K562 (cell line): ENCODE results near the gene KIF6. TPM values are rescaled to one million over a fixed set of nuclear protein-coding genes. Genes with fewer than 3 reads are reported as not detected.

Experiments
- CBFA2T2 ChIP-seq: fragments of 450-650 bp; conservative IDR thresholded peaks from 2 replicates; pipeline ENCODE4 v1.6.1; 2017; ENCODE audit warnings: mild to moderate bottlenecking
- CBX8 ChIP-seq: fragments of 200-600 bp; sonication (generic); IDR thresholded peaks from 2 replicates; pipeline ENCODE4 v1.6.1; 2012; ENCODE audit warnings: borderline replicate concordance, mixed run types, low read depth, mild to moderate bottlenecking, moderate library complexity, mixed read lengths, low read length, control low read depth, inconsistent platforms; ENCODE audit not compliant: poor library complexity, severe bottlenecking; ENCODE audit errors: extremely low read depth
- ESRRA ChIP-seq: fragments of 450-650 bp; IDR thresholded peaks from 2 replicates; pipeline ENCODE4 v1.6.1; 2014; ENCODE audit warnings: low read depth, mild to moderate bottlenecking, moderate library complexity, borderline replicate concordance
- GABPB1 ChIP-seq: sonication (generic); formaldehyde crosslinking; IDR thresholded peaks from 2 replicates; pipeline ENCODE4 v1.8.0; 2022; ENCODE audit warnings: mild to moderate bottlenecking, missing genetic modification reagents
- KLF13 ChIP-seq: fragments of 450-650 bp; IDR thresholded peaks from 2 replicates; pipeline ENCODE4 v1.6.1; 2016; ENCODE audit warnings: missing genetic modification characterization, low read depth, mild to moderate bottlenecking, missing compliant biosample characterization, moderate library complexity, borderline replicate concordance
- NR2F6 ChIP-seq: fragments of 450-650 bp; formaldehyde crosslinking; IDR thresholded peaks from 2 replicates; pipeline ENCODE4 v1.4.0; 2020; ENCODE audit warnings: mild to moderate bottlenecking
- RBM25 ChIP-seq: fragments of 200-400 bp; formaldehyde crosslinking; IDR thresholded peaks from 2 replicates; pipeline ENCODE4 v1.6.1; 2018; ENCODE audit warnings: low read length, low read depth, moderate library complexity; ENCODE audit not compliant: severe bottlenecking
- RFX1 ChIP-seq: fragments of 450-650 bp; IDR thresholded peaks from 2 replicates; pipeline ENCODE4 v1.6.1; 2016; ENCODE audit warnings: mild to moderate bottlenecking, moderate library complexity
- SMARCA5 ChIP-seq: fragments of 450-650 bp; IDR thresholded peaks from 2 replicates; pipeline ENCODE4 v1.6.1; 2016
- ZNF12 ChIP-seq: sonication (generic); formaldehyde crosslinking; IDR thresholded peaks from 2 replicates; pipeline ENCODE4 v1.4.0; 2020; ENCODE audit warnings: mild to moderate bottlenecking, missing genetic modification reagents
- polyA plus RNA-seq, 8 experiments: library from polyadenylated mRNA; depleted of rRNA in 4 of 8; stranded (reverse) in 5 of 8; unstranded in 3 of 8; fragments of >200 nt; fragmentation: Nextera tagmentation in 2 of 8; fragmentation: Illumina TruSeq in 1 of 8; extraction: Ambion mirVana in 2 of 8; extraction: Trizol in 1 of 8; gene quantifications; 2 replicates each; pipeline versions ENCODE4 v1.2.1 to v1.2.3, GENCODE V29; 2011 to 2014; ENCODE audit warnings: inconsistent platforms in 1 of 8, missing spikeins in 1 of 8
- total RNA-seq, 7 experiments: library from RNA; depleted of rRNA in 6 of 7; stranded (reverse); fragments of >200 nt in 6 of 7; fragmentation: Illumina TruSeq in 2 of 7; extraction: Trizol in 2 of 7; gene quantifications; 2 replicates each; pipeline versions ENCODE4 v1.2.1 to v1.2.3, GENCODE V29; 2011 to 2021; ENCODE audit warnings: low replicate concordance in 1 of 7
- TF ChIP-seq, protein P1 (sequence below), 2 experiments: fragments of 450-650 bp; formaldehyde crosslinking in 1 of 2; IDR thresholded peaks; 2 replicates each; pipeline versions ENCODE4 v1.4.0 to v1.6.1; 2014 to 2020; ENCODE audit warnings: mild to moderate bottlenecking in 2 of 2, borderline replicate concordance in 1 of 2, low read depth in 1 of 2
- TF ChIP-seq, protein P2 (sequence below): sonication (generic); formaldehyde crosslinking; IDR thresholded peaks from 2 replicates; pipeline ENCODE4 v1.8.1; 2023; ENCODE audit warnings: mild to moderate bottlenecking, missing genetic modification reagents
- TF ChIP-seq, protein P3 (sequence below): fragments of 450-650 bp; IDR thresholded peaks from 2 replicates; pipeline ENCODE4 v1.6.1; 2016; ENCODE audit warnings: missing biosample characterization, missing genetic modification characterization

KIF6 gene
- total and polyA plus RNA-seq, 9 of the 15 experiments (the other 6 are each of a cell fraction or from before 2014, with no cell fraction given): not detected

DNA sequence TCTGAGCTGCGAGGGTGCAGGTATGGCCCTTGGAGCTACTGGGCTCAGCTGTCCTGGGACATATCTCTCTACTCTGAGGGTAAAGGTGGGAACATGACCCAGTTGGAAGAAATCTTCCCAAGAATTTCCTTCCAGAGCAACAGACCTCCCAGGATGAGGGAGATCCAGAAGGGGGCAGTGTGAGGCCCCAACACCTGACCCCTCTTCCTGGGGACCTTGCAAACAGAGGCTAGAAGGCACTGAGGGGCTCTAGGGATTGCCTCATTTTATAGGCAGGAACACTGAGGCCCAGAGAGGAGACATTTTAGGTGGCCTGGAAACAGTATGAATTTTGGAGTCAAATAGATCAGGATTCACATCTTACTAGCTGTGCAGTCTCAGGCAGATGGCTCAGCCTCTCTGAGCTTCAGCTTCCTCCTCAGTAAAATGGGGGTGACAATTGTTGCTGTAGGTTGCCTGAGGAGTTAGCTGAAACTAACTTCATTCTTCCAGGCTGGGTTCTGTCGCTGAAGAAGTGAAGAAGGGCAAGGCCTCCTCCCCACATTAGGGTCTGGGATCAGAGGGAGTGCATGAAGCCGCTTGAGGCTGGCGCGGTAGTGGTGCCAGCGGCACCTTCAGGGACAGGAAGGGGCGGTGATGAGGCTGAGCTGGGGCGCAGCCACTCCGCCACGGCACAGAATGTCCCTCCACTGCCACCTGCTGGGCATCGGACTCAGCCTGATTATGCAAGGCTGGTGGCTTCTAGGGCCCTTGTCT, 422.4 kb downstream of the KIF6 start (continued):
- no peak for TF ChIP-seq CBX8
- TF ChIP-seq RFX1: no peak
- TF ChIP-seq RBM25: peak; percentile 66
- TF ChIP-seq, protein P1, sequence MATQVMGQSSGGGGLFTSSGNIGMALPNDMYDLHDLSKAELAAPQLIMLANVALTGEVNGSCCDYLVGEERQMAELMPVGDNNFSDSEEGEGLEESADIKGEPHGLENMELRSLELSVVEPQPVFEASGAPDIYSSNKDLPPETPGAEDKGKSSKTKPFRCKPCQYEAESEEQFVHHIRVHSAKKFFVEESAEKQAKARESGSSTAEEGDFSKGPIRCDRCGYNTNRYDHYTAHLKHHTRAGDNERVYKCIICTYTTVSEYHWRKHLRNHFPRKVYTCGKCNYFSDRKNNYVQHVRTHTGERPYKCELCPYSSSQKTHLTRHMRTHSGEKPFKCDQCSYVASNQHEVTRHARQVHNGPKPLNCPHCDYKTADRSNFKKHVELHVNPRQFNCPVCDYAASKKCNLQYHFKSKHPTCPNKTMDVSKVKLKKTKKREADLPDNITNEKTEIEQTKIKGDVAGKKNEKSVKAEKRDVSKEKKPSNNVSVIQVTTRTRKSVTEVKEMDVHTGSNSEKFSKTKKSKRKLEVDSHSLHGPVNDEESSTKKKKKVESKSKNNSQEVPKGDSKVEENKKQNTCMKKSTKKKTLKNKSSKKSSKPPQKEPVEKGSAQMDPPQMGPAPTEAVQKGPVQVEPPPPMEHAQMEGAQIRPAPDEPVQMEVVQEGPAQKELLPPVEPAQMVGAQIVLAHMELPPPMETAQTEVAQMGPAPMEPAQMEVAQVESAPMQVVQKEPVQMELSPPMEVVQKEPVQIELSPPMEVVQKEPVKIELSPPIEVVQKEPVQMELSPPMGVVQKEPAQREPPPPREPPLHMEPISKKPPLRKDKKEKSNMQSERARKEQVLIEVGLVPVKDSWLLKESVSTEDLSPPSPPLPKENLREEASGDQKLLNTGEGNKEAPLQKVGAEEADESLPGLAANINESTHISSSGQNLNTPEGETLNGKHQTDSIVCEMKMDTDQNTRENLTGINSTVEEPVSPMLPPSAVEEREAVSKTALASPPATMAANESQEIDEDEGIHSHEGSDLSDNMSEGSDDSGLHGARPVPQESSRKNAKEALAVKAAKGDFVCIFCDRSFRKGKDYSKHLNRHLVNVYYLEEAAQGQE (IDR thresholded peaks at IDR 0.05; ENCODE audit: borderline replicate concordance): peak; percentile 95
- TF ChIP-seq, protein P1 (CRISPR knock-in tag; IDR thresholded peaks at IDR 0.05; ENCODE audit: low read depth): no peak
- TF ChIP-seq CBFA2T2: no peak
- 0 out of 2 replicates have a peak, but pooled peaks have one; percentile 20 for TF ChIP-seq ESRRA
- TF ChIP-seq GABPB1 (CRISPR knock-in tag): peak; percentile 56
- TF ChIP-seq, protein P2, sequence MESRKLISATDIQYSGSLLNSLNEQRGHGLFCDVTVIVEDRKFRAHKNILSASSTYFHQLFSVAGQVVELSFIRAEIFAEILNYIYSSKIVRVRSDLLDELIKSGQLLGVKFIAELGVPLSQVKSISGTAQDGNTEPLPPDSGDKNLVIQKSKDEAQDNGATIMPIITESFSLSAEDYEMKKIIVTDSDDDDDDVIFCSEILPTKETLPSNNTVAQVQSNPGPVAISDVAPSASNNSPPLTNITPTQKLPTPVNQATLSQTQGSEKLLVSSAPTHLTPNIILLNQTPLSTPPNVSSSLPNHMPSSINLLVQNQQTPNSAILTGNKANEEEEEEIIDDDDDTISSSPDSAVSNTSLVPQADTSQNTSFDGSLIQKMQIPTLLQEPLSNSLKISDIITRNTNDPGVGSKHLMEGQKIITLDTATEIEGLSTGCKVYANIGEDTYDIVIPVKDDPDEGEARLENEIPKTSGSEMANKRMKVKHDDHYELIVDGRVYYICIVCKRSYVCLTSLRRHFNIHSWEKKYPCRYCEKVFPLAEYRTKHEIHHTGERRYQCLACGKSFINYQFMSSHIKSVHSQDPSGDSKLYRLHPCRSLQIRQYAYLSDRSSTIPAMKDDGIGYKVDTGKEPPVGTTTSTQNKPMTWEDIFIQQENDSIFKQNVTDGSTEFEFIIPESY (CRISPR knock-in tag): no peak
- peak; percentile 85; the same call in 1 of the 2 replicates for TF ChIP-seq SMARCA5
- TF ChIP-seq ZNF12 (CRISPR knock-in tag): 0 out of 2 replicates have a peak, but pooled peaks have one; percentile 38
- TF ChIP-seq KLF13: peak; percentile 65; the same call in 1 of the 2 replicates
- TF ChIP-seq, protein P3, sequence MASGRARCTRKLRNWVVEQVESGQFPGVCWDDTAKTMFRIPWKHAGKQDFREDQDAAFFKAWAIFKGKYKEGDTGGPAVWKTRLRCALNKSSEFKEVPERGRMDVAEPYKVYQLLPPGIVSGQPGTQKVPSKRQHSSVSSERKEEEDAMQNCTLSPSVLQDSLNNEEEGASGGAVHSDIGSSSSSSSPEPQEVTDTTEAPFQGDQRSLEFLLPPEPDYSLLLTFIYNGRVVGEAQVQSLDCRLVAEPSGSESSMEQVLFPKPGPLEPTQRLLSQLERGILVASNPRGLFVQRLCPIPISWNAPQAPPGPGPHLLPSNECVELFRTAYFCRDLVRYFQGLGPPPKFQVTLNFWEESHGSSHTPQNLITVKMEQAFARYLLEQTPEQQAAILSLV (tag): peak; percentile 12; the same call in 1 of the 2 replicates
- no peak for TF ChIP-seq NR2F6
